ENCODE data around the gene TMPRSS4. TPM values are rescaled to one million over a fixed set of nuclear protein-coding genes. Genes with fewer than 3 reads are reported as not detected.

TMPRSS4 gene
- total RNA-seq, 1 experiment from 2014 or later, result not detected

DNA sequence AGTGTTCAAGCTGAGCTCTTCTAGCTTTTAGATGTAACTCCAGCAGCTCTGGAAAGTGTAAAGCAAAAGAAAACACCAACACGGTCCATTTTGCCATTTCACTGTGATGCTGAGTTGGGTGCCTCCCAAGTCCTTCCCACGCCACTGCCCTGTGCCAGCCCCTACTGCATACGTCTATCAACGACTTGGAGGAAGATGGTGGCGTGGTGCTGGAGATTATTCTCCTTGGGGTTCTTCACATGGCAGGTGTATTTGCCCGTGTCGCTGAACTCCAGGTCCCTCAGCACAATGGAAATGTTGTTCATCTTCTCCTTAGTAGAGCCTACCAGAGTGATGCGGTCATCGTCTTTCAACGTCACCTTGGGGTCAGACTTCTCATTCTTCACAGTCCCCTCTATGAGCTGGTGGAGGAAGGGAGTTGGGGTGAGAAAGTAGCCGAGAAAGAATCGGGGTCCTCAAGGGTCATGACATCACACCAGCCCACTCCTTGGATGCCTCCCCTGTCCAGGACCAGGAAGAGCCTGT lies 66.8 kb downstream of the TMPRSS4 start:
- DNase-seq, result no peak
- Histone ChIP-seq H3K23me2 (ENCODE audit: insufficient read length, low read depth, low read length, poor library complexity, severe bottlenecking) (peaks cover 5% of the 10 kb centered on the region), H3K4ac (ENCODE audit: low read depth, low read length) (no peak overlapping the region), H2BK20ac (ENCODE audit: low read depth, low read length, poor library complexity, severe bottlenecking) (no peak overlapping the region), H3K14ac (ENCODE audit: insufficient read depth, low read length) (no peak overlapping the region), H2BK120ac (ENCODE audit: low read depth, low read length, poor library complexity, severe bottlenecking) (no peak overlapping the region), H2BK5ac (ENCODE audit: insufficient read length, low read length) (no peak overlapping the region), H3K18ac (ENCODE audit: insufficient read length, low read depth, low read length) (no peak overlapping the region), H3T11ph (ENCODE audit: low read length) (no peak overlapping the region), H3K23ac (ENCODE audit: insufficient read length, low read depth, low read length) (no peak overlapping the region), H3K9me3 (ENCODE audit: control insufficient read depth, low read depth, low read length) (no peaks in the 10 kb centered on the region), H3K4me2 (ENCODE audit: insufficient read depth, insufficient read length, low read length) (no peak overlapping the region), H3K9ac (ENCODE audit: extremely low read depth, insufficient read length, low read length) (no peak overlapping the region), H3K27ac (ENCODE audit: insufficient read length, low read depth, low read length) (no peak overlapping the region), H3K56ac (ENCODE audit: insufficient read length, low read depth, low read length) (no peak overlapping the region), H4K20me1 (ENCODE audit: control insufficient read depth, insufficient read depth, insufficient read length) (no peaks in the 10 kb centered on the region), H2BK12ac (ENCODE audit: insufficient read length, low read depth, low read length) (no peak overlapping the region), H2BK15ac (ENCODE audit: low read depth, low read length) (no peak overlapping the region), H2AK5ac (ENCODE audit: insufficient read length, low read length) (no peak overlapping the region), H3K79me2 (ENCODE audit: insufficient read depth, low read length) (no peaks in the 10 kb centered on the region), H2AFZ (ENCODE audit: low read length) (no peak overlapping the region), H4K91ac (ENCODE audit: insufficient read length, low read depth, low read length) (no peak overlapping the region), H4K5ac (ENCODE audit: insufficient read length, low read depth, low read length) (no peak overlapping the region), H3K27me3 (ENCODE audit: insufficient read depth, low read length) (peaks cover 5% of the 10 kb centered on the region; the same call in 1 of the 2 replicates), H3K4me1 (ENCODE audit: insufficient read depth, low read length) (no peaks in the 10 kb centered on the region), H3K79me1 (ENCODE audit: insufficient read depth, low read depth, low read length, poor library complexity, severe bottlenecking) (no peaks in the 10 kb centered on the region), H4K8ac (replicated peaks; ENCODE audit: insufficient read length, low read depth, low read length) (no peak overlapping the region)
- no peak overlapping the region; a peak in 1 of 5 replicates for H3K4me3 Mint-ChIP-seq
- no CpG with 5 or more reads among the region's 12 CpGs for WGBS (ENCODE audit: extremely low coverage, insufficient read length, low lambda C conversion rate)
- TF ChIP-seq CTCF (conservative IDR thresholded peaks at IDR 0.05), result no peak
- no peaks in the 10 kb centered on the region for H3K36me3 Mint-ChIP-seq (ENCODE audit: insufficient read depth in 1 of 3, low read depth in 3 of 3)
- no peaks in the 10 kb centered on the region; a peak in 1 of 5 replicates for H3K9me3 Mint-ChIP-seq
- H3K4me1 Mint-ChIP-seq, result peaks cover 21 to 31% of the 10 kb centered on the region in 2 experiments
- no peak overlapping the region for H3K27ac Mint-ChIP-seq
- peaks cover 83% of the 10 kb centered on the region for H3K27me3 Mint-ChIP-seq (ENCODE audit: low read depth)
